Mucosa of descending colon (tissue), 3 donors: Measurements from ENCODE around the gene NPIPB8. TPM values are rescaled to one million over a fixed set of nuclear protein-coding genes. Genes with fewer than 3 reads are reported as not detected.
A peak's percentile ranks its signal among the peaks of the same experiment; 100 is the strongest.
"Not testable (repeated sequence)": the region's sequence is repeated elsewhere in the genome, so short reads cannot be mapped to it uniquely, and the experiment has no call there.

Experiments used
- ATAC-seq: fragments of 200-7000 bp; cut with Tn5 transposase; one replicate; pipeline ENCODE4 v1.9.1; 2020; ENCODE audit warnings: mild to moderate bottlenecking, moderate library complexity
- DNase-seq, 3 donors: peaks; one replicate each; pipeline ENCODE4 v3.0.0-alpha.2; 2020
- H3K36me3 ChIP-seq: fragments of 200-600 bp; one replicate; pipeline ENCODE4 v1.8.0; 2021; ENCODE audit warnings: low read depth, mild to moderate bottlenecking
- H3K4me1 ChIP-seq: fragments of 200-600 bp; one replicate; pipeline ENCODE4 v1.8.0; 2021; ENCODE audit warnings: low read depth, mild to moderate bottlenecking
- H3K4me3 ChIP-seq: fragments of 200-600 bp; one replicate; pipeline ENCODE4 v1.8.0; 2021; ENCODE audit warnings: mild to moderate bottlenecking
- H3K9me3 ChIP-seq: fragments of 200-600 bp; one replicate; pipeline ENCODE4 v1.8.0; 2021; ENCODE audit warnings: mild to moderate bottlenecking
- CTCF ChIP-seq: fragments of 200-600 bp; IDR thresholded peaks from one replicate; pipeline ENCODE4 v1.8.0; 2022; ENCODE audit warnings: antibody characterized with exemption, mild to moderate bottlenecking
- intact Hi-C, 2 donors: fragments of 100-400 bp; cut with DNase I in 1 of 2; cut with micrococcal nuclease in 1 of 2; formaldehyde crosslinking; loops; one replicate each; pipeline versions ENCODE4 v1.11.0 to v1.11.1; 2022; cut with DNase I, micrococcal nuclease
- total RNA-seq, 3 donors: library from RNA; stranded (reverse); fragmentation: NEBNext Ultra II Directional in 2 of 3; extraction: Animal tissue kit (Norgen Biotek cat#: 25700) in 2 of 3; gene quantifications; one replicate each; pipeline versions ENCODE4 v1.2.1 to v1.2.4, GENCODE V29; 2021 to 2023
- donor health status: DM: no; HTN: no; CAD: no; lungs with moderate emphysema.
- donor health status: DM: no; HTN: no; CAD: no.
- donor health status: DM: no; HTN: yes; CAD: no.

The NPIPB8 gene
- total RNA-seq, 3 donors from 2014 or later: 0.92 to 10.1 (median 1.2) TPM

- intact Hi-C loops, H3K9me3 ChIP-seq, H3K36me3 ChIP-seq, H3K4me3 ChIP-seq, ATAC-seq: not testable (repeated sequence)
- peaks cover 14% of the 10 kb centered on the region for H3K4me1 ChIP-seq
- DNase-seq: peak in 1 of 3 donors; percentile 75
These were observed 28.8 kb upstream of the NPIPB8 start for GRCh38 chr16:28608867-28609596.

- intact Hi-C loops: no loop called here
- H3K9me3 ChIP-seq: no peaks in the 10 kb centered on the region
- DNase-seq: peak; percentile 86 to 92 (median 88)
- peaks cover 14% of the 10 kb centered on the region for H3K4me1 ChIP-seq
- TF ChIP-seq CTCF: no peak
- H3K36me3 ChIP-seq: no peaks in the 10 kb centered on the region
- ATAC-seq: peak; percentile 79
- H3K4me3 ChIP-seq: no peak within 1 kb of the TSS
These were observed 28.0 kb upstream of the NPIPB8 start, which contains the start of gene SULT1A1 for GRCh38 chr16:28609631-28610594. Gene SULT1A1 (minus strand): TSS chr16:28610044. CDS start chr16:28608855, 1,189 bp downstream.

GRCh38 chr16:28610595-28611191, 27.2 kb upstream of the NPIPB8 start:
- H3K9me3 ChIP-seq: no peaks in the 10 kb centered on the region
- no peak overlapping the region for H3K4me3 ChIP-seq
- no peaks in the 10 kb centered on the region for H3K36me3 ChIP-seq
- DNase-seq: peak in 1 of 3 donors; percentile 26
- no peak for ATAC-seq
- intact Hi-C loops: no loop called here
- no peak for TF ChIP-seq CTCF
- H3K4me1 ChIP-seq: peaks cover 14% of the 10 kb centered on the region

- DNase-seq: not testable (repeated sequence)
These were observed 25.2 kb upstream of the NPIPB8 start for GRCh38 chr16:28612359-28613280.

GRCh38 chr16:28613912-28614311, 24.0 kb upstream of the NPIPB8 start:
- peaks cover 14% of the 10 kb centered on the region for H3K4me1 ChIP-seq
- H3K4me3 ChIP-seq, H3K9me3 ChIP-seq, H3K36me3 ChIP-seq, ATAC-seq, intact Hi-C loops, DNase-seq: not testable (repeated sequence)

More at GRCh38 chr16:28612359-28613280, 25.2 kb upstream of the NPIPB8 start:
- H3K4me3 ChIP-seq, intact Hi-C loops, H3K9me3 ChIP-seq, H3K36me3 ChIP-seq: not testable (repeated sequence)
- H3K4me1 ChIP-seq: peaks cover 14% of the 10 kb centered on the region
- peak; percentile 75 for ATAC-seq

GRCh38 chr16:28614561-28614960, 23.3 kb upstream of the NPIPB8 start:
- intact Hi-C loops, DNase-seq, H3K4me1 ChIP-seq, H3K9me3 ChIP-seq, H3K36me3 ChIP-seq, ATAC-seq, H3K4me3 ChIP-seq: not testable (repeated sequence)
